Hematopoietic multipotent progenitor cell treated with erythropoietin and hydrocortisone succinate and interleukin-3 and kit ligand, for 15 days (in vitro differentiated cells): ENCODE measurements around the gene ZMIZ1.
A peak's percentile ranks its signal among the peaks of the same experiment; 100 is the strongest.

ENCODE experiments used
- DNase-seq: peaks from one replicate; pipeline ENCODE4 v3.0.0-alpha.2; 2015; ENCODE audit warnings: low spot score

The ZMIZ1 gene

GRCh38 chr10:79082035-79082373 lies 13.2 kb downstream of the ZMIZ1 start:
- no peak for DNase-seq

DNA sequence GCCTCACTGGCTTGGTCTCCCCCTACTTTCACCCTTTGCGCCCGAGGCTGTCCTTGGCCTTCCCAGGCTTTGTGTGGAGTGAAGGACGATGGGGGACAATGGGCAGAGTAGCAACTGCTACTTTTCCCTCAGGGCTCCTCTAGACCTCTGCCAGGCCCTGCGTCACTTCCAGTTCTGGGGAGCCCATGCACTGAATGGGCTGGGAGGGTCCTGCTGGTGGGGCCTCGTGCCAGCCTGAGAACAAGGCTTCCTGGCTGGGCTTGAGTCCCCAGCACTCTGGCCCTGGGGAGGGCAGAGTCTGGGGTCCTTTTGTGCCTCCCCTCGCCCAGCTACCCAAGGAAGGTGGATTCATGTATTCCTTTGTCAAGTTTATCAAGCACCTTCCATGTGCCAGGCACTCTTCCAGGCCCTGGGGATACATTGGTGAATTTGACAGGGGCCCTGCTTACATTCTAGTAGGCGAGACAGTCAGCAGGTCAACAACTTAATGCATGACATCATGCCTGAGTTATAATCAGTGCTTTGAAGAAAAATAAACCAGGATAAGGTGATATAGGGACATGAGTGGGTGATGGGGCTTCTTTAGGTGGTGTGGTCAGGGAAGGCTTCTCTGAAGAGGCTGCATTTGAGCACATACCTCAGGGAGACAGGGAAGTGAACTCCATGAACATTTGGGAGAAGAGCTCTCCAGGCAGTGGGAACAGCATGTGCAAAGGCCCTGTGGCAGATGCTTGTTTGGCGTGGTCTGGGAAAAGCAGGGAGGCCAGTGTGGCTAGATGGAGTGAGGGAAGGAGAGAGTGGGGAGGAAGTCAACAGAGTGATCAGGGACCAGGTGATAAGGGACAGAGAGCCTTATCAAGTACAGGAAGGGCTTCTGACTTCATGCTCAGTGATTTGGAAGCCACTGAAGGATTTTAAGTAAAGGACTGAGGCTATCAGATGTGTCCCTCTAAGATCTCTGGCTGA lies 14.1 kb downstream of the ZMIZ1 start:
- DNase-seq, result no peak

DNA sequence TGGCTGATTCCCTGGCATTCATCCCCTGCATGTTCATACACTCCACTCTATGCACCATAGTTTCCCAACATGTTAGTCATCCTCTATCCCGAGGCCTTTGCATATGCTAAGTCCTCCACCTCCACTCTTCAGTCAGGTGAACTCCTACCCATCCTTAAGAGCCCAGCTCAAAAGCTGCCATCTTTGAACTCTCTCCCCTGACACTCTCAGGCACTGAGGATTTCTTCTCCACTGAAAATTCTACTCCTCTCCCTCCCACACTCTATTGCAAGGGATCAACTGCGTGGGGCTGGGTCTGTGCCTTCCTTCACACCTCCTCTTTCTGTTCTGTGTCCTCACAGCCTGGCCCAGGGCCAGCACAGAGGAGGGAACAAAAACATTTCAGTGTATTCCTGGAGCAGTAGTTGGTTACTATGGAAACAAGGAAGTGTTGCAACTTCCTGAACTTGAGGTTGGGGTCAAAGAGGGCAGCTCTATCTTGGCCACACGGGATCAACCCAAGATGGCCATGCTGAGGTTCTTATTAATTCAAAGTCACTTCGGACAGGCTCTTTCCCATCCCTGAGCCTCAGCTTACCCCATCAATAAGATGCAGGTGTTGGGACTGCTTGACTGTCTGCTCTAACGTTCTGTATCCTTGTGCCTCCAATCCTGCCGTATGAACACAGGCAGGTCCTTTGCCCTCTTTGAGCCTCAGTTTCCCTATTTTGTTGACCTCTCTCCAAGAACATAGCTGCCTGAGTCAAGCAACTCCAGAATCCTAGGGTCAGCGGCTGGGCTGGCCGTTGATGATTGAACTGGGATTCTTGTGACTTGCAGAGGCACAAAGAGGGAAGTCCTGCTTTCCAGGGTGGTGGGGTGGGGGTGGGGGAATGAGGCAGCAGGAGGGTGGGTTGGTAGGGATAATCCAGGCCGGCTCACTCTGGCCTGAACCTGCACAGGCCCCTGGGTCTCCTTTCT lies 15.5 kb downstream of the ZMIZ1 start:
- no peak for DNase-seq

GRCh38 chr10:79084972-79085597 lies 16.3 kb downstream of the ZMIZ1 start:
- DNase-seq, result no peak

GRCh38 chr10:79086822-79087221 lies 18.1 kb downstream of the ZMIZ1 start:
- DNase-seq, result no peak

- no peak for DNase-seq
Observed at GRCh38 chr10:79087721-79088120, 19.0 kb downstream of the ZMIZ1 start.

DNA sequence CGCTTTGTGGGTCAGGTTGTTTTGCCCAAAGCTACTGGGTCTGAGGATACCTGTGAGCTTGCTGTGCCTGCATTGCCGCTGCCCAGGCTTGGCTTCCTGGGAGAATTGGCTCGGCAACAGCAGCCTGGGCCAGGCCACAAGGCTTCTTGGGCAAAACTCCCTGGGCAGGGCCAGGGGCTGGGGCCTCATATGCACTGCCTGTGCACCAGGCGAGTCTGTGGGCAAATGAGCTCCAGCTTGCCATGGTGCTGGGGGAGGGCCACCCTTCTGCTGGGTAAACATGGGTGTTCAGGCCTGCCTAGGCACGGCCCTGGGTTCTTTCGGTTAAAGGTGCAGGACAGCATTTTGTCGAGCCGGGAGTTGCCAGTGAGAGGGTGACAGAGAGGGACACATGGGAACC lies 19.4 kb downstream of the ZMIZ1 start:
- DNase-seq, result no peak

DNA sequence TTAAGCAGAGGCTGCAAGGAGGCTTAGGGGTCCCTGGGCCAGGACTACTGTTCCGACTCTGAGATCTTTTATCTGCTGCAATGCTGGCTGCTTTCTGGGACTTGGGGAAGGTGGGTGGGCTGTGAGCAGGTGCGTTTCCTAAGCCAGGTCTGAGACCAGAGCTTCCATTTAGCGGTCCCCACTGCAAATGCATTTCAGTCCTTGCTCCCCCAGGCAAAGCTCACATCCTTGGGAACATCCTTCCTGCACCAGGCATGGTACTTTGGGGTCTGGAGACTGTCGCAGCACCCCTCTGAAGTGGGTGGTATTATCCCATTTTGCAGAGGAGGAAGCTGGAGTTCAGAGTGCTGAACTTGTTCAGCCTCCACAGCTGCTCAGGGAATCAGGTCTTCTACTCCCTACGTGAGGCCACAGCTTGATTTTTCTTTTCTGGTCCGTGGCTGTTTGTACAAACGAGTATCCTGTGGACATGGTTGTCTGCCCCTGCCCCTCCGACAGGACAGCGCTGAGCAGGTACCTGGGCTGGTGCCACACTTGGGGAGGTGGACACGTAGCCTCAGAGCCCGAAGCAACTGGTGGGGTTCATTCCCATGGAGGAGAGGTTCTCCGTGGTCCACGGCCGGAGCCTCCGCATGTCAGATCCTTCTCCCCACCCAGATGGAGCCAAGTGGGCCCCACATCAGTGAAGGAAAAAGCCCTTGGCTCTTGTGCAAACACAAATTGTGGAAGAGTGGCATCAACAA lies 20.0 kb downstream of the ZMIZ1 start:
- no peak for DNase-seq

GRCh38 chr10:79089632-79090031 lies 20.9 kb downstream of the ZMIZ1 start:
- DNase-seq, result no peak

- no peak for DNase-seq
Observed at GRCh38 chr10:79090134-79090803, 21.5 kb downstream of the ZMIZ1 start.

DNA sequence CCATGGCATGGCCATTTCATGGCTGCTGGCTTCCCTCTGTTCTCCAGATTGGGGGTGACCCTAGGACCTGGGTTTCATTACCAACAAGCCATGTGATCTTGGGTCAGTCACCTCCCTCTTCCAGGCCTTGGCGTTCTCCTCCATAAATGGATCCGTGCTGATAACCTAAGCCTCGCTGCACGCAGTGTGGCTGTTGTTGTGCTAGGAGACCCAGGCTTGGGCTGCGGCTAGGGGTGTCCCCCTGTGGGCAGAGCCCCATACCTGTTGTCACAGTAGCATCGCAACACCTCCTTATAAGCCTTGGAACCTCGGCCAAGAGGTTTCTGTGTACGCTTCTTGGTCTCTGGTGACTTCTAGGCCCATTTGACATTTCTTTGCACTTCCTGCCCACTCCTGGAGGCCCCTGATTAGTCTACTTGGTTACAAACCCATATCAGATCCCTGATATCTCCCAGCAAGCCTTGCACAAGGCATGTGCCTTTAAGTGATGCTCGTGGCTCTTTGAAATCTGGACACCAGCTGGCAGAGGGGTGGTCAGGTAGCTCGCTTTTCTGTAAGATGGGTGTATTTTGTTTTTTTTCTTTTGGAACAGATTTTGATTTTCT lies 23.6 kb downstream of the ZMIZ1 start:
- no peak for DNase-seq

DNA sequence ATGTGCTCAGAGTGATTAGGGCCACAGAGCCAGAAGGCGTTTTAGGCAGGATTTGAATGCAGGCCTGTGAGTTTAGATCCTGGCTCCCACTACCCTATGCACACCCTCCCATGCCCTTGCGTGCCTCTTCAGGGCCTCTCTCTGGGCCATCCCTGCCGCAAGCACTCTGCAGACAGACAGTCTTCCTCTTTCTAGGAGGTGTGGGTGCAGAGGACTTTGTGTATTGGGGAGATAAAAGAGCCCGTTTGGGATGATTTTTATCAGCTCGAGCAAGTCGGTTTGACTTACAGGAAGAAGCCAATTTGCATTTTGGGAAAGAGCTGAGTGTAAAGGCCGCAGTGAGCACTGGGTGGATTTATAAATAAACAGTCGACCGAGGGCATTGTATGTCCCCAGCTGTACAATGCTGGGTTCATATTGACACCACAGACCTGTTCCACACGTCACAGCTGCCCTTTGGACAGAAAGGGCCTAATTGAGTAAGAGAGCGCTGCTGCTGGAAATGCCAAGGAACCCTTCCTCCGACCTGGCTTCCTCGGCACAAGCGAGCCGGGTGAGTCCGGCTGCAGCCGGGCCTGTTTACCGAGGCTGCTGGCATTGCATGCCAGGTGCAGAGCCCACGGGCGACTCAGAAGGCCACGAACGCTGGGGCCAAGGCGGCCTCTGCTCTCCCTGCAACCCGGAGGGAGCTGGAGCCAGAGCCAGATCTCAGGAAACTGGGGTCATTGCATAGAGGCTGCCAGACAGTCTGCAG lies 25.1 kb downstream of the ZMIZ1 start:
- peak; percentile 34 for DNase-seq

DNA sequence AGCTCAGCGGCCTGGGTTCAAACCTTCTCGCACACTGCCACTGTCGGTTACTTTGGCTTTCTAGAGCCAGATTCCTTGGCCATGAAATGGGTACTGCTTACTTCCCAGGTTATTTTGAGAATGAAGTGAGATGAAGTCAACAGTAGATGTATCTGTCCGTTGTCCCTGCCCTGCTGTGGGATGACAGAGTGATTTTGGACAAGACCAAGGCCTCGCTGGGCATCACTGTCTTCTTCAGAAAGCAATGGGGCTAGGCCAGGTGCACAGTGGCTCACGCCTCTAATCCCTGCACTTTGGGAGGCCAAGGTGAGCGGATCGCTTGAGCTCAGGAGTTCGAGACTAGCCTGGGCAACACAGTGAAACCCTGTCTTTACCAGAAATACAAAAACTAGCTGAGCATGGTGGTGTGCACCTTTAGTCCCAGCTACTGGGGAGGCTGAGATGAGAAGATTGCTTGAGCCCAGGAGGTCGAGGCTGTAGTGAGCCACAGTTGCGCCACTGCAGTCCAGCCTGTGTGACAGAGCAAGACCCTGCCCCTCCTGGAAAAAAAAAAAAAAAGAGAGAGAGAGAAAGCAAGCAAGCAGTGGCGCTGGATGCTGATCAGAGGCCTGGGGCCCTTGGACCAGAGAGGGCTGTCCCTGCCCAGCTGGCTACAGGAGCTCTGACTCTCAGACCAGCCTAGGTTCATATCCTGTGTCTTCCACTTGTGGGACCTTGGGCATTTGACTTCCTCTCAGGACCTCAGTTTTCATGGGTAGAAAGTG lies 25.8 kb downstream of the ZMIZ1 start:
- DNase-seq, result no peak

- no peak for DNase-seq
Observed at GRCh38 chr10:79095316-79095715, 26.6 kb downstream of the ZMIZ1 start.

- no peak for DNase-seq
Observed at GRCh38 chr10:79096514-79096913, 27.7 kb downstream of the ZMIZ1 start.

DNA sequence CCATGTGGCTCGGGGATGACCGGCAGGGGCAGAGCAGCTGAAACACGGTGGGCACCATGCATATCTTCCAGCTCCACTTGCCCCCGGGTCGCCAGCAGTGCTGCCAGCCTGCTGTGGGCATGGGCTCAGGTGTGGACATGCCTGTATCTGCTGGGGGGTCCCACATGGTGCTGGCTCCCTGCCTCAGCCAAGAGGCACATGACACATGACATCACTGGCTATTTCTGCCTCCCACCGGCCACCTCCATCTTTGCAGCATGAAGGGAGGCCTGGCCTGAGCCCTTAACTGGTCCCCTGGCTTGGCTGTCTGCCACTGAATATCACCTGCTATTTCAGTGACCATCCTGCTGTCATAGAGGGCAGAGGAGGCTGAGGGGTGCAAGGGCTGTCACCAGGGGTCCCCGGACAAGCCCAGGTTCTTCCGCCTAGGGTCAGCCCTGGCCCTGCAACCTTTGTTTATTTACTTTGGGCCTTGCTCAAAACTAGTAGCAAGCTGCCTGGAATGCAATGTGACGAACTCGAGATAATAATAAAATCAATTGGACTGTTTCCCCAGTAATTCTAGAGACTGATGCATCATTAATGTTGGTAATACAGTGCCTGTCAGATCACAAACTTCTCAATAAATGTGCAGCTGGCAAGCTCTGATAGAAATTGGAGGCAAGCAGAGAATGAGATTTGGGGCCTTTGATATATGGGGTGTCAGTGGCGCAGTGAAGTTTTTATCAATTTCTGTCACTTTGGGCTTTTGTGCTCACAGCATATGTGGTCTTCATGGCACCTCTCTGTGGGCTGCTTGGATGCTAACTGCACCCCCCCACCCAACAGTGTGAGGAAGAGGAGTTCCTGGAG lies 28.5 kb downstream of the ZMIZ1 start:
- DNase-seq, result no peak

GRCh38 chr10:79098061-79098460 lies 29.3 kb downstream of the ZMIZ1 start:
- DNase-seq, result no peak

- DNase-seq, result no peak
Observed at GRCh38 chr10:79098596-79099015, 29.8 kb downstream of the ZMIZ1 start.
